ENCODE measurements around the gene RPL3. TPM values are rescaled to one million over a fixed set of nuclear protein-coding genes. Genes with fewer than 3 reads are reported as not detected.

RPL3 gene
- total and polyA plus RNA-seq, 8 donors: 1,199 to 2,659 (median 1,706) TPM

- H3K27ac ChIP-seq: peak overlapping the region in 1 of 4 donors; percentile 46
- intact Hi-C loops (cut with DNase I): no loop called here
- H3K9me3 ChIP-seq: no peaks in the 10 kb centered on the region
- H3K4me1 ChIP-seq: peaks cover 0 to 7% (median 0%) of the 10 kb centered on the region in 3 donors
- 47 to 56% methylated on average over 9 of the region's 9 CpGs for WGBS, 2 donors
- ATAC-seq (peak; percentile 90 to 97 (median 94)), FAIRE-seq (no peak), DNase-seq (peak in 5 of 6 donors; percentile 72 to 88 (median 81))
- H3K36me3 ChIP-seq: no peaks in the 10 kb centered on the region
- no peak for TF ChIP-seq CTCF (IDR thresholded peaks at IDR 0.05)
- H3K27me3 ChIP-seq: no peaks in the 10 kb centered on the region
- H3K4me3 ChIP-seq: no peak overlapping the region
Measured at GRCh38 chr22:39275814-39276439, 43.5 kb downstream of the RPL3 start.

- DNase-seq: peak in 1 of 6 donors; percentile 49
Measured at GRCh38 chr22:39273950-39274887, 45.2 kb downstream of the RPL3 start.

GRCh38 chr22:39270792-39271191, 48.6 kb downstream of the RPL3 start:
- FAIRE-seq: no peak
- intact Hi-C loops (cut with DNase I): no loop called here
- WGBS, 2 donors: 87 to 92% methylated on average over 9 of the region's 9 CpGs

More at GRCh38 chr22:39273950-39274887, 45.2 kb downstream of the RPL3 start:
- ATAC-seq (no peak), FAIRE-seq (no peak)
- no peaks in the 10 kb centered on the region for H3K9me3 ChIP-seq
- H3K4me3 ChIP-seq: no peak overlapping the region
- no peak overlapping the region for H3K27ac ChIP-seq
- no peak for TF ChIP-seq CTCF (IDR thresholded peaks at IDR 0.05)
- H3K36me3 ChIP-seq: no peaks in the 10 kb centered on the region
- no peaks in the 10 kb centered on the region for H3K27me3 ChIP-seq
- WGBS, 2 donors: 72 to 77% methylated on average over 16 to 17 of the region's 17 CpGs
- H3K4me1 ChIP-seq: peaks cover 0 to 7% (median 0%) of the 10 kb centered on the region in 3 donors
- intact Hi-C loops (cut with DNase I): no loop called here

GRCh38 chr22:39270280-39270679, 49.1 kb downstream of the RPL3 start:
- H3K4me3 ChIP-seq: no peak overlapping the region
- no peak overlapping the region for H3K27ac ChIP-seq
- DNase-seq: no peak
- no peaks in the 10 kb centered on the region for H3K4me1 ChIP-seq
- H3K27me3 ChIP-seq: no peaks in the 10 kb centered on the region
- intact Hi-C loops (cut with DNase I): no loop called here
- FAIRE-seq: no peak
- no peaks in the 10 kb centered on the region for H3K36me3 ChIP-seq
- ATAC-seq: no peak
- H3K9me3 ChIP-seq: no peaks in the 10 kb centered on the region
- no peak for TF ChIP-seq CTCF (IDR thresholded peaks at IDR 0.05)
- WGBS, 2 donors: 80 to 83% methylated on average over 5 of the region's 5 CpGs

More at GRCh38 chr22:39270792-39271191, 48.6 kb downstream of the RPL3 start:
- H3K4me3 ChIP-seq: no peak overlapping the region
- H3K36me3 ChIP-seq: no peaks in the 10 kb centered on the region
- ATAC-seq: no peak
- no peak for TF ChIP-seq CTCF (IDR thresholded peaks at IDR 0.05)
- DNase-seq: no peak
- H3K27me3 ChIP-seq: no peaks in the 10 kb centered on the region
- H3K4me1 ChIP-seq: peaks cover 0 to 2% (median 0%) of the 10 kb centered on the region in 3 donors
- H3K9me3 ChIP-seq: no peaks in the 10 kb centered on the region
- no peak overlapping the region for H3K27ac ChIP-seq

Measured in pancreas (tissue), 10 donors.